Endothelial cell of umbilical vein (primary cell): Measurements from ENCODE around the gene DPYSL4. TPM values are rescaled to one million over a fixed set of nuclear protein-coding genes. Genes with fewer than 3 reads are reported as not detected.

Experiments used
- BruUV-seq: library from RNA; stranded (reverse); fragments of 400-500 nt; replicated peaks from 2 replicates; lab custom pipeline; 2021; lab: Mats Ljungman, UMichigan
- CTCF ChIA-PET: fragments of 300-600, 350-600 bp; sonication (Branson Sonifier 250); formaldehyde crosslinking; loops from one replicate; lab custom pipeline; 2021; ENCODE audit warnings: antibody characterized with exemption, inconsistent platforms; lab: Charles Lee
- POLR2A ChIA-PET: fragments of 300-600, 350-600 bp; sonication (Branson Sonifier 250); formaldehyde crosslinking; loops from one replicate; lab custom pipeline; 2021; ENCODE audit warnings: antibody characterized with exemption, inconsistent platforms; lab: Charles Lee
- DNase-seq: peaks from one replicate; pipeline ENCODE4 v3.0.0-alpha.2; 2011; ENCODE audit warnings: low read depth, low spot score
- FAIRE-seq: peaks from 2 replicates; lab custom pipeline; 2011; peaks lifted over from hg19 to GRCh38; lab: Jason Lieb, UNC
- H2AFZ ChIP-seq: 2 replicates; pipeline ENCODE4 v1.6.0; 2012; ENCODE audit warnings: low read depth, low read length, control low read depth, inconsistent platforms
- H3K27ac ChIP-seq: 2 replicates; pipeline ENCODE4 v1.5.1; 2011; ENCODE audit warnings: low read depth, mild to moderate bottlenecking, control low read depth, low read length, moderate library complexity; ENCODE audit not compliant: insufficient read depth
- H3K27me3 ChIP-seq, 2 experiments: 2 replicates each; pipeline versions ENCODE4 v1.6.0 to v1.6.1; 2011; ENCODE audit warnings: low read length in 2 of 2, mixed read lengths in 1 of 2; ENCODE audit not compliant: control insufficient read depth in 2 of 2, insufficient read depth in 2 of 2
- H3K36me3 ChIP-seq, 2 experiments: 2 replicates in 1 of 2; 3 replicates in 1 of 2; pipeline ENCODE4 v1.5.1; 2011; ENCODE audit warnings: low read length in 2 of 2, mild to moderate bottlenecking in 1 of 2, moderate library complexity in 1 of 2; ENCODE audit not compliant: control insufficient read depth in 2 of 2, insufficient read depth in 2 of 2; ENCODE audit errors: extremely low read depth in 1 of 2
- H3K4me1 ChIP-seq: 3 replicates; pipeline ENCODE4 v1.5.1; 2011; ENCODE audit warnings: mild to moderate bottlenecking, low read length; ENCODE audit not compliant: control insufficient read depth, insufficient read depth; ENCODE audit errors: extremely low read depth
- H3K4me2 ChIP-seq: 2 replicates; pipeline ENCODE4 v1.6.1; 2011; ENCODE audit warnings: low read length, control low read depth, mixed read lengths; ENCODE audit not compliant: insufficient read depth
- H3K4me3 ChIP-seq, 3 experiments: fragments of 200-600 bp in 1 of 3; sonication (generic), shearing (Covaris generic) in 1 of 3; replicated peaks in 1 of 3; 2 replicates each; pipeline ENCODE4 v1.5.1; 2011 to 2016; ENCODE audit warnings: control low read depth in 3 of 3, low read length in 3 of 3, mild to moderate bottlenecking in 2 of 3, inconsistent platforms in 1 of 3, low read depth in 1 of 3, moderate library complexity in 1 of 3; ENCODE audit not compliant: insufficient read depth in 1 of 3
- H3K79me2 ChIP-seq: 2 replicates; pipeline ENCODE4 v1.6.0; 2012; ENCODE audit warnings: low read length, inconsistent platforms; ENCODE audit not compliant: control insufficient read depth, insufficient read depth
- H3K9ac ChIP-seq: replicated peaks from 2 replicates; pipeline ENCODE3; 2011; ENCODE audit warnings: low read length, control low read depth; ENCODE audit not compliant: insufficient read depth; ENCODE audit errors: extremely low read depth
- H3K9me1 ChIP-seq: replicated peaks from 3 replicates; pipeline ENCODE4 v1.6.0; 2011; ENCODE audit warnings: mild to moderate bottlenecking, low read length; ENCODE audit not compliant: control insufficient read depth, insufficient read depth; ENCODE audit errors: extremely low read depth
- H3K9me3 ChIP-seq: replicated peaks from 2 replicates; pipeline ENCODE4 v1.5.1; 2012; ENCODE audit warnings: low read length, inconsistent platforms; ENCODE audit not compliant: control insufficient read depth, insufficient read depth
- H4K20me1 ChIP-seq: replicated peaks from 2 replicates; pipeline ENCODE3; 2011; ENCODE audit warnings: mild to moderate bottlenecking, low read length; ENCODE audit not compliant: control insufficient read depth, insufficient read depth; ENCODE audit errors: extremely low read depth
- CTCF ChIP-seq, 2 donors: IDR thresholded peaks; 1 replicate in 1 of 2; 2 replicates in 1 of 2; pipeline ENCODE4 v1.5.1; 2011; ENCODE audit warnings: low read length in 2 of 2, mild to moderate bottlenecking in 2 of 2, moderate library complexity in 2 of 2, control low read depth in 1 of 2, inconsistent platforms in 1 of 2, low read depth in 1 of 2; ENCODE audit not compliant: insufficient read depth in 1 of 2; ENCODE audit errors: extremely low read depth in 1 of 2
- EZH2 ChIP-seq: IDR thresholded peaks from 2 replicates; pipeline ENCODE4 v1.6.1; 2012; ENCODE audit warnings: borderline replicate concordance, low read depth, mild to moderate bottlenecking, moderate library complexity, low read length, inconsistent platforms; ENCODE audit not compliant: severe bottlenecking
- FOS ChIP-seq: IDR thresholded peaks from 2 replicates; pipeline ENCODE4 v1.6.1; 2011; ENCODE audit warnings: mild to moderate bottlenecking, low read length, moderate library complexity, borderline replicate concordance; ENCODE audit not compliant: insufficient read depth
- GATA2 ChIP-seq: IDR thresholded peaks from 2 replicates; pipeline ENCODE4 v1.7.0; 2011; ENCODE audit warnings: low read depth, mild to moderate bottlenecking, moderate library complexity, mixed read lengths, low read length; ENCODE audit not compliant: insufficient read length, insufficient read depth
- JUN ChIP-seq: IDR thresholded peaks from 2 replicates; pipeline ENCODE4 v1.6.1; 2011; ENCODE audit warnings: borderline replicate concordance, low read depth; ENCODE audit not compliant: insufficient read length, insufficient read depth
- MAX ChIP-seq: IDR thresholded peaks from 2 replicates; pipeline ENCODE4 v1.6.1; 2011; ENCODE audit not compliant: insufficient read depth, insufficient read length
- MYC ChIP-seq: IDR thresholded peaks from one replicate; pipeline ENCODE4 v1.6.1; 2011; ENCODE audit warnings: mild to moderate bottlenecking, low read depth, low read length
- POLR2A ChIP-seq: IDR thresholded peaks from 2 replicates; pipeline ENCODE4 v1.6.1; 2012; ENCODE audit warnings: low read depth, mild to moderate bottlenecking, control low read depth, low read length
- POLR2AphosphoS5 ChIP-seq: IDR thresholded peaks from 2 replicates; pipeline ENCODE4 v1.6.1; 2012; ENCODE audit warnings: low read depth, mild to moderate bottlenecking, control low read depth, low read length, moderate library complexity; ENCODE audit not compliant: insufficient read depth
- dilution Hi-C: fragments of 300-500 bp; cut with MboI; formaldehyde crosslinking; loops from one replicate; pipeline ENCODE4 v1.15.0; 2019; ENCODE audit warnings: low sequenced_read_pairs; ENCODE audit not compliant: extremely low pct_ligation_motif_present
- intact Hi-C: fragments of 100-400 bp; cut with micrococcal nuclease; formaldehyde crosslinking; loops from one replicate; pipeline ENCODE4 v1.10.0; 2022
- polyA plus RNA-seq, 4 experiments: library from polyadenylated mRNA; depleted of rRNA in 3 of 4; stranded (reverse) in 3 of 4; unstranded in 1 of 4; fragments of >200 nt; gene quantifications; 2 replicates each; pipeline versions ENCODE4 v1.2.1 to v1.2.3, GENCODE V29; 2011 to 2012; ENCODE audit warnings: missing spikeins in 1 of 4
- total RNA-seq: library from RNA; stranded (reverse); gene quantifications from 2 replicates; pipeline ENCODE4 v1.2.3, GENCODE V29; 2021

DPYSL4 gene
- total and polyA plus RNA-seq, 2 donors (not counting 3 experiments of a cell fraction or from before 2014, with no cell fraction given) = 27.1 to 60.0 TPM

- Histone ChIP-seq H3K9me3 (no peaks in the 10 kb centered on the region), H3K4me2 (no peak overlapping the region), H2AFZ (no peak overlapping the region), H3K4me3 (no peak overlapping the region), H4K20me1 (no peaks in the 10 kb centered on the region), H3K27ac (no peak overlapping the region), H3K36me3 (no peaks in the 10 kb centered on the region), H3K9ac (no peak overlapping the region), H3K9me1 (no peaks in the 10 kb centered on the region), H3K4me1 (no peaks in the 10 kb centered on the region), H3K79me2 (no peaks in the 10 kb centered on the region), H3K27me3 (peaks cover 0 to 2% of the 10 kb centered on the region in 2 experiments)
- TF ChIP-seq CTCF (IDR thresholded peaks at IDR 0.05; ENCODE audit: extremely low read depth in 1 of 2, insufficient read depth in 1 of 2, low read depth in 1 of 2, low read length in 2 of 2) (no peak), JUN (no peak), FOS (no peak), GATA2 (no peak), MYC (no peak), EZH2 (no peak), MAX (no peak), POLR2A (no peak), POLR2AphosphoS5 (no peak)
- DNase-seq (no peak), FAIRE-seq (no peak)
- ChIA-PET CTCF (no interaction called here), POLR2A (no interaction called here)
- no TSS peak for BruUV-seq
- intact Hi-C loops = loop anchor here (10.0 kb wide), 1 partner anchor 1949 kb away; no protein-coding TSS in a partner anchor
- dilution Hi-C loops = no loop called here
Measured at GRCh38 chr10:132144086-132144485, 42.7 kb upstream of the DPYSL4 start.
